GM12875 (cell line): ENCODE results near the gene PLEKHA7.
"Not testable (repeated sequence)": the region's sequence is repeated elsewhere in the genome, so short reads cannot be mapped to it uniquely, and the experiment has no call there.

Experiments
- H3K4me3 ChIP-seq: one replicate; pipeline ENCODE4 v1.5.1; 2011; ENCODE audit warnings: low read depth, low read length, control low read depth
- CTCF ChIP-seq: IDR thresholded peaks from 2 replicates; pipeline ENCODE4 v1.5.1; 2011; ENCODE audit warnings: low read depth, mild to moderate bottlenecking, control low read depth, inconsistent platforms, low read length, moderate library complexity, borderline replicate concordance; ENCODE audit not compliant: insufficient read depth

The PLEKHA7 gene

GRCh38 chr11:17004486-17005148 is 9.6 kb downstream of the PLEKHA7 start:
- TF ChIP-seq CTCF: no peak
- no peak overlapping the region for H3K4me3 ChIP-seq

- no peak overlapping the region for H3K4me3 ChIP-seq
- no peak for TF ChIP-seq CTCF
Observed at GRCh38 chr11:17003426-17003825, 10.8 kb downstream of the PLEKHA7 start.

GRCh38 chr11:17002543-17002942 is 11.7 kb downstream of the PLEKHA7 start:
- H3K4me3 ChIP-seq: no peak overlapping the region
- TF ChIP-seq CTCF: no peak

GRCh38 chr11:17001806-17002205 is 12.4 kb downstream of the PLEKHA7 start:
- TF ChIP-seq CTCF: no peak
- no peak overlapping the region for H3K4me3 ChIP-seq

GRCh38 chr11:17000987-17001386 is 13.2 kb downstream of the PLEKHA7 start:
- H3K4me3 ChIP-seq: no peak overlapping the region
- TF ChIP-seq CTCF: no peak

- H3K4me3 ChIP-seq: not testable (repeated sequence)
Observed at GRCh38 chr11:17000253-17000652, 14.0 kb downstream of the PLEKHA7 start.

- no peak for TF ChIP-seq CTCF
- H3K4me3 ChIP-seq: no peak overlapping the region
Observed at GRCh38 chr11:16999116-16999515, 15.1 kb downstream of the PLEKHA7 start.
